ENCODE data around the gene LEMD2.

The LEMD2 gene

DNA sequence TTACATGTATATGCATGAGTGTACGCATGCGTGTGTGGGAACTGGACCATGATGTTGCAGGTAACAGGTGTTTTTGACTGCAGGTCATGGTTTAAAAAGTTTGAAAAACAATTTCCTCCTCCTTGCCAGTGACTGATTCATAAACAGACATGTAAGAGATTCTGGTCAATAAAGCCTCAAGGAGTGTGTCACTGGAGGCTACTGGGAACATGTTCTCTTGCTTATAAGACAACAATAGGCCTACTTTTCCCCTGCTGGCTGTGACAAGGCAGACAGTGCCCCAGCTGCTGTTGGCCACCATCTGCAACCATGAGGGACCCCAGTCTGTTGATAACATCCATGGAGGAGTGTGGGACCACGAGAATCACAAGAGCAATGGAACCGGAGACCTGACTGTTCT, 12.7 kb downstream of the LEMD2 start:
- Histone ChIP-seq H3K27me3 (replicated peaks; ENCODE audit: control insufficient read depth, insufficient read depth, low read length, poor library complexity, severe bottlenecking) (no peaks in the 10 kb centered on the region), H3K9me3 (ENCODE audit: control insufficient read depth, low read length) (no peaks in the 10 kb centered on the region), H3K36me3 (ENCODE audit: control insufficient read depth, insufficient read depth, low read length) (peaks cover 84% of the 10 kb centered on the region), H3K4me3 (ENCODE audit: insufficient read depth, low read depth, low read length, poor library complexity, severe bottlenecking) (no peak overlapping the region), H3K4me1 (ENCODE audit: control insufficient read depth, insufficient read depth, low read length, poor library complexity, severe bottlenecking) (no peaks in the 10 kb centered on the region), H3K27ac (ENCODE audit: insufficient read depth, low read length, poor library complexity, severe bottlenecking) (no peak overlapping the region)
- DNase-seq = no peak

DNA sequence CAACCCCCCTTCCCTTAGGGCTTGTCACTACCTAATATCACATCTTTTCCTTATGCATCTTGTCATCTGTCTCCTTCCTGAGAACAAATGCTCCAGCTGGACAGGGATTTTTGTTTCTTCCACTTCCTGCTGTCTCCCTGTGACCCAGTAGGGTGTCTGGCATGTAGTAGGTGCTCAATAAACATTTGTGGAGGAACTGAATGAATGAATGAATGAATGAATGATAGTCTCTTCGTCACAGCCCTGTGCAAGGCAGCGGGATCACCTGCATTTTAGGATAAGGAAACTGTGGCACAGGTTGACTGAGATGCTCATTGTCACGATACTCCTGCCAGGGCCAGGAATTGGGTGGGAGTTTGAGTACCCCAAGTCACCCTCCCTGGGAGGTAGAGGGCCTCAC, 14.2 kb downstream of the LEMD2 start:
- Histone ChIP-seq H3K27me3 (replicated peaks; ENCODE audit: control insufficient read depth, insufficient read depth, low read length, poor library complexity, severe bottlenecking) (no peaks in the 10 kb centered on the region), H3K9me3 (ENCODE audit: control insufficient read depth, low read length) (no peaks in the 10 kb centered on the region), H3K27ac (ENCODE audit: insufficient read depth, low read length, poor library complexity, severe bottlenecking) (no peak overlapping the region), H3K36me3 (ENCODE audit: control insufficient read depth, insufficient read depth, low read length) (peaks cover 70% of the 10 kb centered on the region), H3K4me3 (ENCODE audit: insufficient read depth, low read depth, low read length, poor library complexity, severe bottlenecking) (no peak overlapping the region), H3K4me1 (ENCODE audit: control insufficient read depth, insufficient read depth, low read length, poor library complexity, severe bottlenecking) (no peaks in the 10 kb centered on the region)
- no peak for DNase-seq

DNA sequence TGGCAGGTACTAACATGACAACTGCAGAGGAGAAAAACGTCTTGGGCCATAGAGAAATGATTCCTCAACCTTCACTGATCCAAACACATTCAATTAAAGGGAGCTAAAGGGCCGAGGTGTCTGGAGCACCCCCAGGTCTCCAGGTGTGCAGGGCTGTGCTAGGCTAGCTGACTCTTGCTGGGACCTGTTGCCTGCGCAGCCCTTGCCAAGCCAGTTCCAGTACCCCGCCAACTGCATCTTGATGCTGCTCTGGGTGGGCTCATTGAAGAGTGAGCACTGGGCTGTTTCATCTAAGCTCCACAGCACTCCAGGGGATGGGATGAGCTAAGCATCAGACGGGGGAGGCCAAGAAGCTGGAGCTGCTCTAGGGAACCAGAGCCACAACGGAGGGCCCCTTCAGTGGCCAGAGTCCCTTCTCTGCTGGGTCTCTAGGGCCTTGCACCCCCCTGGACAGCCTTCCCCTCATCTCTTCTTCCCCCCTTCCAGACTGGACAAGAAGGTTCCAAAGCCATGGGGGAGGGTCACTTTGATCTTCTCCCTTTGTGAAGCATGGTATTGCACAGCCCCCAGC, 15.9 kb downstream of the LEMD2 start:
- H3K4me1 ChIP-seq (ENCODE audit: control insufficient read depth, insufficient read depth, low read length, poor library complexity, severe bottlenecking) = no peaks in the 10 kb centered on the region
- no peaks in the 10 kb centered on the region for H3K27me3 ChIP-seq (replicated peaks; ENCODE audit: control insufficient read depth, insufficient read depth, low read length, poor library complexity, severe bottlenecking)
- H3K4me3 ChIP-seq (ENCODE audit: insufficient read depth, low read depth, low read length, poor library complexity, severe bottlenecking) = no peak overlapping the region
- DNase-seq = no peak
- H3K9me3 ChIP-seq (ENCODE audit: control insufficient read depth, low read length) = no peaks in the 10 kb centered on the region
- H3K36me3 ChIP-seq (ENCODE audit: control insufficient read depth, insufficient read depth, low read length) = peaks cover 52% of the 10 kb centered on the region
- no peak overlapping the region for H3K27ac ChIP-seq (ENCODE audit: insufficient read depth, low read length, poor library complexity, severe bottlenecking)

DNA sequence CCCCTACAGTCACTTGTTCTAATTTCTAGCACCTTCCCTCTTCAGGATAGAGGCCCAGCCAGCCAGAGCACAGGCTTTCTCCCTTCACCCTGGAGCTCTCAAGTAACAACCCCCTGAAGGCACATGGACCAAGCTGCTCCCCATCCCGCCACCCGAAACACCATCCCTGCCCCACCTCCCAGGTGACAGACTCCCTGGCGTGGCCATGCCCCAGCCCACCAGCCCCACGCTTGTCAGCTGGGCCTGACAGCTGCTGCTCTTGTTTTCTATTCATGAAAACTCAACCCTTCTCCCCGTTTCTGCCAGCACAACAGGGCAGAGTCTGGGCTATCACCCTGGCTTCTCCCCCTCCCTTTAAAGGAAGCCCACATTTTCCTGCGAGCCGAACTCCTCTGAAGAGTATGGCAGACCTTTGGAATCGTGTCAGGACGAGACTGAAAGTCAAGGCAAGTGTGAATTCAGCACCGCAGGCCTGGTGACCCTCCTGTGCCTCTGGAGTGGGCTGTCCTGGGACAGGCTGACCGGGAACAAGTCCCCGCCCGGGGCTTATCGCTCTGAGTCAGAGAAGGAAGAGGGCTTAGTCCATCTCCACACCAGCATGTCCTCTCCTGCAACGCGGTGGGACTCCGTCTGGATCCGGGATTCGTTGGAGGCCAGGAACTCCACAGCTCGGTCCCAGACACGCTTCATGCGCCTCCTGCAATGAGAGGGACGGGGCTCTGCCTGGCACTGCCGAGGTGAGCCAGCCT, 16.7 kb downstream of the LEMD2 start:
- no peak overlapping the region for H3K4me3 ChIP-seq (ENCODE audit: insufficient read depth, low read depth, low read length, poor library complexity, severe bottlenecking)

DNA sequence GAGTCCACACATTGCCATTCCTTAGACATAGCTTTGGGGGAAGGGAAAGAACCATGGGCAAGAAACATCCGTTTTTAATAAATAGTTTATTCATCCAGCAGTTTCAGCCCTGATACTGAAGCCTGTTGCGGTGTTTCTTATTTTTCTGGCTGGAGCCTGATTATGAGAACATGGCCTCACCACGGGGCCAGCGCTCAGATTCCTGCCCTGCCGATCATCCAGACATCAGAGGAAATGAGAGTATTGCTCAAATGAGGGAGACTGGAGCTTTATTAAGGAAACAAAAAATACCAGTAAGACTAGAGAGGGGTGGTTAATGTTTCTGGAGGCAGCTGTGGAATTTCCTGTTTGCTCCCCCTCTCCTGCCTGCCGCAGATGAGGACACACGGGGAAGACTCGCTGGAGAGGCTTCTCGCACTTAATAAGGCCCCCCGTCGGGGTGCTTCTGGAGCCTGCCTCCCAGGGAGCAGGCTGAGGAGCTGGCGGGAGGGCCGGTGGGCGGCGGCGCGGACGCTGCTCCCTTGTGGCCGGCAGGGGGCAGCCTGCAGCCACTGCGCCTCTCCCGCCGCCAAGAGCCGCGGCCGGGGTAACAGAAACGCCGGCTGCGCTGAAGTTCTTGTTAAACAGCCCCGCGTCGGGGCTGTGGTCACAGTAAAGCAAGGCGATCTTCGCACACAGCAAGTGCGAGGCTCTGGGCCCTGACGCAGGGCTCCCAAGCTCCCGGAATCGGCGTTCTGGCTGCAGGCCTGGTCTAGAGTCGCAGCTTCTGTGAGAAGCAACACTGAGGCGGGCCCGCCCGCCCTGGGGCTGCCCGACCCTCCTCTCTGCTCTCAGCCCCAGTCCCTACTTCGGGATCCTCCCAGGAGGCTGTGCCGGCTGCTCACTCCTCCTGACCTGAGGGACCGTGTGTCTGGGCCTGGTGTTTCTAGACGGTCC, 17.5 kb downstream of the LEMD2 start:
- Histone ChIP-seq H3K36me3 (ENCODE audit: control insufficient read depth, insufficient read depth, low read length) (peaks cover 37% of the 10 kb centered on the region), H3K27ac (ENCODE audit: insufficient read depth, low read length, poor library complexity, severe bottlenecking) (no peak overlapping the region), H3K4me1 (ENCODE audit: control insufficient read depth, insufficient read depth, low read length, poor library complexity, severe bottlenecking) (no peaks in the 10 kb centered on the region), H3K4me3 (ENCODE audit: insufficient read depth, low read depth, low read length, poor library complexity, severe bottlenecking) (no peak overlapping the region), H3K27me3 (replicated peaks; ENCODE audit: control insufficient read depth, insufficient read depth, low read length, poor library complexity, severe bottlenecking) (no peaks in the 10 kb centered on the region), H3K9me3 (ENCODE audit: control insufficient read depth, low read length) (no peaks in the 10 kb centered on the region)
- peak; percentile 23 to 44 (median 29) for DNase-seq

More for the DNA sequence above, 16.7 kb downstream of the LEMD2 start:
- Histone ChIP-seq H3K4me1 (ENCODE audit: control insufficient read depth, insufficient read depth, low read length, poor library complexity, severe bottlenecking) (no peaks in the 10 kb centered on the region), H3K9me3 (ENCODE audit: control insufficient read depth, low read length) (no peaks in the 10 kb centered on the region), H3K27me3 (replicated peaks; ENCODE audit: control insufficient read depth, insufficient read depth, low read length, poor library complexity, severe bottlenecking) (no peaks in the 10 kb centered on the region), H3K27ac (ENCODE audit: insufficient read depth, low read length, poor library complexity, severe bottlenecking) (no peak overlapping the region), H3K36me3 (ENCODE audit: control insufficient read depth, insufficient read depth, low read length) (peaks cover 45% of the 10 kb centered on the region)
- DNase-seq = no peak

DNA sequence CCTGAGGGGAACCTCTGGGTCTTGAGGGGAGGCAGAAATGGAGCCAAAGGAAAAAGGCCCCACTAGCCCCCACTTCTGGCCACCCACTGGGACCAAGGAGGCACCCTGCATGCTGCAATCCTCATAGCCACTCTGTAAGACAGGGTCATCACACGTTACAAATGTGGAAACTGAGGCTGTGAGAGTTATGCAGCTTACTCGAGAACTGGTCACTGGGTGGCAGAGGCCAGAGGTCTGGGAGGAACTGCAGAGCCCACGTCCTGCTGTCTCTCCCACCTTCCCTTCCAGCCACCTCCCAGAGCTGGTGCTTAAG, 18.1 kb downstream of the LEMD2 start:
- DNase-seq = no peak
- H3K27me3 ChIP-seq (replicated peaks; ENCODE audit: control insufficient read depth, insufficient read depth, low read length, poor library complexity, severe bottlenecking) = no peaks in the 10 kb centered on the region
- no peak overlapping the region for H3K4me3 ChIP-seq (ENCODE audit: insufficient read depth, low read depth, low read length, poor library complexity, severe bottlenecking)
- peaks cover 30% of the 10 kb centered on the region for H3K36me3 ChIP-seq (ENCODE audit: control insufficient read depth, insufficient read depth, low read length)
- no peak overlapping the region for H3K27ac ChIP-seq (ENCODE audit: insufficient read depth, low read length, poor library complexity, severe bottlenecking)
- no peaks in the 10 kb centered on the region for H3K9me3 ChIP-seq (ENCODE audit: control insufficient read depth, low read length)
- H3K4me1 ChIP-seq (ENCODE audit: control insufficient read depth, insufficient read depth, low read length, poor library complexity, severe bottlenecking) = no peaks in the 10 kb centered on the region

DNA sequence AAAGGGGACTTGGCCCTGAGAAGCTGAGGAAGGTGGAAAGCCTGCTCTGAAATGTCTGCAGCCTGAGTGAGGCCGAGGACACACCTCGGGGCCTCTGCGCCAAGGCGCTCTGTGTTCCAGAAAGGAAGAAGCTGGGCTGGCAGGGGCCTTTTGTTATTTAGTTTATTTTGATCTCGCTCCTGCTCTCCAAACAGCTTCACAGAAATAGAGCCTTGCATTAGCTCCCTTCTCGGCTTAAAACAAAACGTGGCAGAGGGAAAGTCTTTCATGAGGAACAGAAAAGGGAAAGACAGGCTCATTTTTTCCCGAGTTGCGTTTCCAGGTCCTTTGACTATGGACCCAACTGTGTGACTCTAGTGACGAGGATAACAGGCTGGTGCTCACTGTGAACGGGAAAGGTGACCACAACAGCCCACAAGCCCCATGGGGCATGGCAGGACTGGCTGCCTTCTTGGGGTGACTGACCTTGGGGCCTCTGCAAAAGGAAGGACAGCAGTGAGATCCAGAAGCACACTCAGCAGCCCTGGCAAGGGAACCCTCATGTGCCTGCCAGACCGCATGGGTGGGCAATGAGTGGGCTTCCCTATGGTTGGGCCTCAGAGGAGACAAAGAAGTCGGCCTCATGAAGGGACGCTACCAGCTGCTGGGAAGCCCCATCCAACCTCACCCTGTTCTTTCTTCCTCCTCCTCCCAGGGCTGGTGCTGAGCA, 18.7 kb downstream of the LEMD2 start:
- Histone ChIP-seq H3K27me3 (replicated peaks; ENCODE audit: control insufficient read depth, insufficient read depth, low read length, poor library complexity, severe bottlenecking) (no peaks in the 10 kb centered on the region), H3K4me3 (ENCODE audit: insufficient read depth, low read depth, low read length, poor library complexity, severe bottlenecking) (no peak overlapping the region), H3K9me3 (ENCODE audit: control insufficient read depth, low read length) (no peaks in the 10 kb centered on the region), H3K27ac (ENCODE audit: insufficient read depth, low read length, poor library complexity, severe bottlenecking) (no peak overlapping the region), H3K36me3 (ENCODE audit: control insufficient read depth, insufficient read depth, low read length) (peaks cover 25% of the 10 kb centered on the region), H3K4me1 (ENCODE audit: control insufficient read depth, insufficient read depth, low read length, poor library complexity, severe bottlenecking) (no peaks in the 10 kb centered on the region)
- no peak for DNase-seq

DNA sequence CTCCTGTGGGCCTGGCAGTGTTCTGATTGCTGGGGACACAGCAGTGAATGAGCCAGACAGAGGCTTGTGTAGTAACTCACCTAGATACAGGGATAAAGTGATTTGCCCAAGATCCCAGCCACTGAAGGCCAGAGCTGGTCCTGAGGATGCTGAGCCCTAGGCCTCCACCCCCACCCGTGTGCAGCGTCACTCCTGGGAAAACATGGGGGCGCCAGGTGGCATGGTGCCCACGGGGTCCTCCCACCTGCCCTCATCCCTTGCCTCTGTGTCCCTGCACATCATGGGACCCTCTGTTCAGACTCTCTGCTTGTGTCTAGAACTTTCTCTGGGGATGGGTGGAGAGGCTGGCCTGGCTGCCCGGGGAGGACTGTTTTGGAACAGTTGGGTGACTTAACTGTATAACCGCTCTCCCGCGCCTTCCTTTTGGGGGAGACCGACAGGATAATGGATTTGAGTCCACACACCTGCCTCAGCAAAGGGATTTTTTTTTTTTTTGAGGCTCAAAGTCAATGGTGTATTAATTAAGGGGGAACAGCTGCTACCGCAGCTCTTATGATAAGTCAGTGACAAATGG, 19.6 kb downstream of the LEMD2 start:
- Histone ChIP-seq H3K4me3 (ENCODE audit: insufficient read depth, low read depth, low read length, poor library complexity, severe bottlenecking) (no peak overlapping the region), H3K9me3 (ENCODE audit: control insufficient read depth, low read length) (no peaks in the 10 kb centered on the region), H3K4me1 (ENCODE audit: control insufficient read depth, insufficient read depth, low read length, poor library complexity, severe bottlenecking) (no peaks in the 10 kb centered on the region), H3K27me3 (replicated peaks; ENCODE audit: control insufficient read depth, insufficient read depth, low read length, poor library complexity, severe bottlenecking) (no peaks in the 10 kb centered on the region), H3K36me3 (ENCODE audit: control insufficient read depth, insufficient read depth, low read length) (peaks cover 18% of the 10 kb centered on the region), H3K27ac (ENCODE audit: insufficient read depth, low read length, poor library complexity, severe bottlenecking) (no peak overlapping the region)
- DNase-seq = no peak

DNA sequence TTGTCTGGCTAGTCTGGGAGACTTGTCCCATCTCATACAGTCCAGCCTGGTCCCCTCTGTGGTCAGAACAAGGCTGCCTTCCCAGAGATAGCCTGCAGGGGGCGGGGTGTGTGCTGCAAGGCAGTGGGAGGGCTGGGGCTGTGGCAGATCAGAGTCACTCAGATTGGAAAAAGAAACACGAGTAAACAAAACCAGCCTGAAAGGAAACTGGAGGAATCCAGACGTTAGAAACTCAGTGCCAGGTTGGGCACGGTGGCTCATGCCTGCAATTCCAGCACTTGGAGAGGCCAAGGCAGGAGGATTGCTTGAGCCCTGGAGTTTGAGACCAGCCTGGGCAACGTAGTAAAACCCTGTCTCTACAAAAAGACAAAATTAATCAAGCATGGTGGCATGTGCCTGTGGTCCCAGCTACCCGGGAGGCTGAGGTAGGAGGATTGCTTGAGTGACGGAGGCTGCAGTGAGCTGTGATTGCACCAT, 20.2 kb downstream of the LEMD2 start:
- peak; percentile 27 to 49 (median 31) for DNase-seq
- Histone ChIP-seq H3K27ac (ENCODE audit: insufficient read depth, low read length, poor library complexity, severe bottlenecking) (no peak overlapping the region), H3K4me3 (ENCODE audit: insufficient read depth, low read depth, low read length, poor library complexity, severe bottlenecking) (no peak overlapping the region), H3K4me1 (ENCODE audit: control insufficient read depth, insufficient read depth, low read length, poor library complexity, severe bottlenecking) (no peaks in the 10 kb centered on the region), H3K27me3 (replicated peaks; ENCODE audit: control insufficient read depth, insufficient read depth, low read length, poor library complexity, severe bottlenecking) (no peaks in the 10 kb centered on the region), H3K9me3 (ENCODE audit: control insufficient read depth, low read length) (no peaks in the 10 kb centered on the region), H3K36me3 (ENCODE audit: control insufficient read depth, insufficient read depth, low read length) (peaks cover 15% of the 10 kb centered on the region)

Data from effector memory CD4-positive, alpha-beta T cell (primary cell).